Fibroblast of peridontal ligament (primary cell): ENCODE results near the gene NPRL2.

Experiments
- DNase-seq: peaks from one replicate; pipeline ENCODE4 v3.0.0-alpha.2; 2010; ENCODE audit errors: extremely low read depth

Gene NPRL2

DNA sequence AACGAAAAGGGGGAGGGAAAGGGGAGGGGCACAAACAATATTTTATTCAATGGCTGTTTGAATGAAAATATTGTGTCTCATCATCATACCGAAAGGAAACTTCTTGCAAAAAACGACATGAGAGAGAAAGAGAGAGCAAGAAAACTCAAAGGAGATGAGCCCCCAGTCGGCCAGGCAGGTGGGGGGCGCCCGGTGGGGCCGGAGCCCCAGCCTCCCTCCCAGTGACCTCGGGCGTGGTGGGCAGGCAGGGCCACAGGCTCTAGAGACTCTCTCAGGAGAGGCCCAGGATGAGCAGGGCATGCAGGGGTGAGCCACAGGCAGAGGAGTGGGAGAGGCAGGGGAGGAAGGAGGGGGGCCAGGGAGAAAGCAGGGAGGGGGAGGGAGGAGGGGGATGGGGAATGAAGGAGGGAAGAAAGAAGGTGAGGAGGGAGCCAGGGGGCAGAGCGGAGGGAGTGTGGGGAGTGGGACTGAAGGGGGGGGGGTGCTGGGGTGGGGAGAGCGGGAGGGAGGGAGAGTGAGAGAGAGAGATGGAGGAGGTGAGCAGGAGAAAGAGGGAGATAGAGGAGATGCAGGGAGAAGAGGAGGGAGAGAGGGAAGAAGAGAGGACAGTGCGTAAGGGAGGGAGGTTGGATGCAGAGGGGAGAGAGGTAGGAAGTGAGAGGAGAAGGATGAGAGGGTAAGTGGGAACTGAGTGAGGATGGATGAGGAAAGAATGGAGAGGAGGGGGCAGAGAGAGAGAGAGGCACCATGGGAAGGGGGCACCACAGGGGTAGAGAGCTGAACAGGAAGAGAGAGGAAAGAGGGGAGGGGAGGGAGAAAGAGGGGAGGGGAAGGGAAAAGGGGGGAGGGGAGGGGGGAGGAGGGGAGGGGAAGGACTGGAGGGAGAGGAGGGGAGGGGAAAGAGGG, 22.8 kb upstream of the NPRL2 start:
- DNase-seq, result no peak

DNA sequence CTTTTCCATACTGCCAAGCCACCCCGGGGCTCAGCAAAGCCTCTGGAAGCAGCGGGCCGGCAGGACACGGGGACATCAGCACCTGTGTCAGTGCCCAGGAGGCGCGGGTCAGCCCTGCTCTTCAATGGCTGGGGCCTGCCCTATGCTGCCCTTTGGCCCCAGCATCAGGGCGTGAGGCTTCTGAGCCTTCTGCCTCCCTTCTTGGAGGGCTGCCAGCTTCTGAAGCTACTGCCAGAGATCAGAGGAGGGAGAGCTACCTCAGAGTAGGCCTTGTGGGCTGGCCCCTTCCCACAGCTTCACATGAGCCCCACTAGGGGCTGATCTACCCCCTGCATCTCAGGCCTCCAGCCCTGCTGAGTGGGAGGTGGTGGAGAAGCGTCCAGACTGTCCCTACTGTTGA, 21.8 kb upstream of the NPRL2 start:
- no peak for DNase-seq

GRCh38 chr3:50371133-50371685, 20.6 kb upstream of the NPRL2 start:
- peak; percentile 12 for DNase-seq

GRCh38 chr3:50370594-50370993, 20.0 kb upstream of the NPRL2 start:
- DNase-seq, result peak; percentile 39

- DNase-seq, result no peak
Measured at GRCh38 chr3:50369012-50369670, 18.6 kb upstream of the NPRL2 start.

- DNase-seq, result no peak
Measured at GRCh38 chr3:50365842-50366220, 15.3 kb upstream of the NPRL2 start.

DNA sequence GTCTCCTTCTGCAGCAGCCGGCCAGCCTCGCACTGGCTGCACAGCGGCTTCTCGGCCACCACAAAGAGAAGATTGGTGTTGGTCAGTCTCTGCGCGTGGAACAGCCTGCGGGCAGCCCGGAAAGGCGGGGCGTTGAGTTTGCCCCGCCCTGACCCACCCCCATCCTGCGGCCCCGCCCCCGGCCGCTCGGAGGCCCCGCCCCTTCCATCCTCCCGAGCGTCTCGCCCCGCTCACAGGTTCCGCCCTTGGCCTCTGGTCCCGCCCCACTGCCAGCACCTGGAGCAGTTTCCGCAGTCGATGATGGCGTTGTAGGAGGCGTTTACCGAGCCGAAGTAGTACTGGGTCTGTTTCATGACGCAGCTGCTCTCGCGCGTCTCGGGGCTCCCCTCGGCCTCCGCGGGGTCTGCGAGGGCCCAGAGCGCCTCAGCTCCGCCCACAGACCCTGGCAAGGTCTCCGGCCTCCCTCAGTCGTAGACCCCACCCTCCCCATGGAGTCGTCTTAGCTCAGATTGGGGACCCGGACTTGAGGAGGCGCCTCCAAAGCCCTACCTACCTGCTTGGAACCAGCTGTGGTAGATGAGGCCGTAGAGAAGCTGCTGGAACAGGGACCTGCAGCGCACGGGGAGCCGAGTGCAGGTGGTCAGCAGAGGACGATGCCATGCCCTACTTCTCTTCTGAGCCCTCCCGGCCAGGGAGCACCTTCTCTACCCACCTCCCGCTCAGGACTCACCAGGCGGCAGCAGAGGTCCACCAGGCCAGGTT, 14.7 kb upstream of the NPRL2 start:
- peak; percentile 37 for DNase-seq

DNA sequence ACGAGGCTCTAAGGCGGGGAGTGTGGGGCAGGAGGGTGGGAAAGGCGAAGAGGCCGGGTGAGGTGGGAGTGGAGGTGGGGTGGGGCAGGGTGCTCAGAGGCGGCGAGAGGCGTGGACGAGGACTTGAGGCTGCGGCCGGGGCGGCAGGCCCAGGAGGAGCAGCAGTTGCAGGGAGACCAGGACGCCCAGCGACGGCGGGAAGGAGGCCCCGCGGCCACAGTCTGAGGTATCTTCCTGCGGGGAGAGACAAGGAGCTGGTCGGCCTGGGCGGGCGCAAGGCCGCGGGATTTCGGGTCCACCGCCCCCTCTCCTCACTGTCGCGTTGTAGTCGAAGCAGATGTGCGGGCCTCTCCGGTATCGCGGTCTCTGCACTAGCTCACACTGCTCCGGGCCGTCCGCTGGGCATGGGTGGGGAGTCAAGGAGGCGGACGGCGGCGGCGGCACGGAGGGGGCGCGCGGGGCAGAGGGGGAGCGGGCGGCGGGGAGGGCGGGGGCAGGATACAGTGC, 14.1 kb upstream of the NPRL2 start:
- peak; percentile 10 for DNase-seq

DNA sequence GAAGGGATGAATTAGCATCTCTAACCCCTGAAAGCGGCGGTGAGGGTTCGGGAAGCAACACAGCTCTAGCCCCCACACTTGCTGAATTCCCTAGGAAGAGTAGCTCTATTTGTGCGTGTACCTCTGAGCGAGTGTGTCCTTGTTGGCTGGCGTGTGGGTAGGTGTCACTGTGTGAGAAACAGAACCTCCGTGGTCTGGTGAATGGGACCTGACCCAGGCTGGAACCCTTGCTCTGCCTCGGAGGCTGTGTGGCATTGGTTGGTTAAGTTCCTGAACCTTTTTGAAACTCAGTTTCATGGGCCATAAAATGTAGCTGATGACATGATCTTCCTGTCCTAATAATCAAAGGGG, 9.2 kb upstream of the NPRL2 start:
- no peak for DNase-seq

DNA sequence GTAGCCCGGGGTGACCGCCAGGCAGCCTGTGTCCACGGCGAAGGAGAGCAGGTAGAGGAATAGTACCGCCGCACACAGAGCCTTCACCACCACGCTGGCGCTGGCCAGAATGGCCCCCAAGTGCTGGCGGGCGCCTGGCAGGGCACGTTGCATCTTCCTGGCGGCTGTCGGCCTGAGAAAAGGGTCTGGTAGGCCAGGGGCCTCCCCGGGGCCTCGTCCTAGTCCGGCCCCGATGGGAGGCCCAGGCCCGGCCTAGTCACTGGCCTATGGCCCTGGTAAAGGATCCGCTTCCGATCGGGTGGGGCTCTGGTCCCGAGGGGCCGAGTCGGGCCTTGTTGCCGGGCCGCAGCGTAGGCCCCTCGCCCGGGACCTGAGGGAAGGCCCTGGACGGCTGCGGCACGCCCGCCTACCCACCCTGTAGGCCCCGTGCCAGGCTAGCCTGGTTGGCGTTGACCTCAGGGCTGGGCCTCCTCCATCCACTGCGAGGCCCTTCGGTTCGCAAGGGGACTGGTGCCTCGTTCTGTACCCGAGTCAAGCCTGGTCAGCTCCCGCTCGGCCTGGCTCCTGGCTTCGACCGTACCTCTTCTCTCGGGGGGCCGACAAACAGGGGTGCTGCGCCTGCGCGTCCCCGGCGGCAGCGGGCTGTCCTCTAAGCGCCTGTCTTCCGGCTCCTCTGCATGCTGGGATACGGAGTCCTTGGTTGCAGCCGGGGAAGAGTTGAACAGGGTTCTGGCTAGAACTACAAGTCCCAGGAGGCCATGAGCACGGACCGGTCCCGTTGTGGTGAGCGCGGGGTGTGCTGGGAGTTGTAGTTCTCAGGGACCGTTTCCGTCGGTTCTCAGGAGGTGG, 8.6 kb upstream of the NPRL2 start, which contains the start of gene TMEM115:
TMEM115 (minus strand) TSS at position 611 of the 849 bp plus-strand sequence; CDS start at position 153, 458 bp downstream.
- DNase-seq, result peak; percentile 99

DNA sequence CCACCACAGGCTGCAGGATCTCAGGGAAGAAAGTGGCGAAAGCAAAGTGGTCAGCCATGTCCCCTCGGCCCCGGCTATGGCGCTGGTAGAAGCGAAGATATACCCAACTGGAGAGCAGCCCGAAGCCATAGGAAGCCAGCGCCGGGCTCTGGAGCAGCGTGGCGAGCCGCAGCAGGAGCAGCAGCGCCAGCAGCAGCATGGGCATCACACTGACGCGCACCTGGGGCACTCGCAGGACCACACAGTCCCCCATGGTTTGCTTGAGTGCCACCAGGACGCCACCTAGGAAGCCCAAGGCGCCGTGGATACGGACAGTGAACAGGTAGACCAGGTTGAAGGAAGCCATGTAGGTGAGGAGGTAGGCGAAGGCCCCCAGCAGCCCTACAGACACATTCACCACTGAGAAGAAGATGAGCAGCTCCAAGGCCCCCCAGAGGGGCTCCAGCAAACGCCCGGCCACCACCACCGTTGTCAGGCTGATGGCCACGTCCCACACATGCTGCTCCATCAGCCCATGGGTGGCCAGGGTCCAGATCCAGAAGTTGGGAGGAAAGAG, 7.9 kb upstream of the NPRL2 start:
- DNase-seq, result no peak

GRCh38 chr3:50357481-50357880, 6.9 kb upstream of the NPRL2 start:
- no peak for DNase-seq

DNA sequence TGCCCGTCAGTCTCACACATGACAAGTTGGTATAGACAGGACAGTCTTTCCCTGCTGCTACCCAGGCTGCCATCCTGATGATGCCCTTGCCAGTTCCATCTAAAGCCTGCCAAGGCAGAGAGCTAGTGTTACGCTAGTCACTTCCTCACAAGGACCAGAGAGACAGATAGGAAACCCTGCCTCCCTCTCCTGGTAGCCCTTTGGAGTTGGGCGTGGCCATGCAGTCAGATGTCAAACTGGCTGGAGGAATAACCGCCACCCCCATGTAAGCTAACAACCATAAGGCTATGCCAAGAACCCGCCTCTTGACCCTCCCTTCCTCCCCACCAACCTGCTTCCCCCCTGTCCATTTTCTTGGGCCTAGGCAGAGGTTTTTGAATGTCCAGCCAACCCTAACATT, 6.0 kb upstream of the NPRL2 start:
- DNase-seq, result no peak

DNA sequence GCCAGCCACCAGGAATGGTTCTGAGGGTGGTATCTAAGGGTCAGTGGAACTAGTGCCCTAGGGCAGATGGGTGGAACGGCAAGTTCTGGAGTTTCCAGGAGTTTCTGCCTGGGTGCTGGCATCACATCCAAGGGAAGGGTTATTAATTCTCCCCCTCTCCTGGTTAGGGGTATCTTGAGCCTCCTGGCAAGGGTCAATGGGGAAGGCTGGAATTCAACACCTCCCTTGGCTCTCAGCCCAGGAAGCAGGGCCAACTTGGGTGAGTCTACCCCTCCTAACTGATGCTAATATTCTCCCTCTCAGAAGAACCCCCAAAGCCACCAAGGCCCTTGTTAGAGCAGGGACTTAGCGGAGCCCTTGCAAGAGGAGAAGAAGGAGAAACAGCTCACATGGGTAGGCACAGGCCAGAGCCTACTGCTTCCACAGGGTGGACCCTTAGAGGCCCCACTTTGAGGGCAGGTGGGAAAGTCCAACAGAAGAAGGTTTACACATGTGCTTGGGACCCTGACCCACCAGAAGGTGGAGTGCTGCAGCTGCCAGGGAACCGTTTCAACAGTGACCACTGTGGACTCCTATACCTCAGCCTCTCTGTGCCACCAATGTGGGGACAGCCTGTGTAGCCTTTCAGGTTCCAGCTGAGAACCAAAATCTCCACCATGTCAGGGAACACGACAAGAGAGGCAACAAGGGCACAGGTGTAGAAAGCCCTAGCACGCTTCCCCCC, 5.4 kb upstream of the NPRL2 start:
- DNase-seq, result no peak

- no peak for DNase-seq
Measured at GRCh38 chr3:50354850-50355249, 4.3 kb upstream of the NPRL2 start.

DNA sequence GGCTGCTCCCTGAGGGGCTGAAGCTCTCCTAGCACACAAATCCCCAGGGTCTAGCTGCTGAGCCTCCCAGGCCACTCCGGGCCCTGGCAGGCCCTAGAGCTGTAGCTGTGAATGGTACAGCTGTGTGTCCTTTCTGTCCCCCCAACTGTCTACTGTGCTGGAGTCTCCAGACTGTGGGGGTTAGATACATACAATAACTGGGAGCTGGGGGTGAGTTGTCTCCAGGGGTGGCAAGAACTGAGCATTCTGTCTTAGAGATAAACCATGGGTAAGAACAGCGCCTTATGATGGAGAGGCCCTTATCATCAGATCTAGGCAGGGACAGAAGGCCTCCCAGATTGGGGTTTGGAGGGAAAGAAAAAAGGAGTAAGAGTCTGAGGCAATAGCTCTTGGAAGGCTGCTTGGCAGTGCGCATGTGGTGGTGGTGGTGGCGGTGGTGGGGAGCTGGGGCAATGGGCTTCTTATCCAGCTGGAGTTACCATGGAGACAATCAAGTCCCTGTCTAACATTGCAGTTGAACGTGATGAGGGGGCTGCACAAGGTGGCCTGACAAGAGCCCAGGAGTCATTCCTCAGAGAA, 3.7 kb upstream of the NPRL2 start:
- DNase-seq, result no peak

DNA sequence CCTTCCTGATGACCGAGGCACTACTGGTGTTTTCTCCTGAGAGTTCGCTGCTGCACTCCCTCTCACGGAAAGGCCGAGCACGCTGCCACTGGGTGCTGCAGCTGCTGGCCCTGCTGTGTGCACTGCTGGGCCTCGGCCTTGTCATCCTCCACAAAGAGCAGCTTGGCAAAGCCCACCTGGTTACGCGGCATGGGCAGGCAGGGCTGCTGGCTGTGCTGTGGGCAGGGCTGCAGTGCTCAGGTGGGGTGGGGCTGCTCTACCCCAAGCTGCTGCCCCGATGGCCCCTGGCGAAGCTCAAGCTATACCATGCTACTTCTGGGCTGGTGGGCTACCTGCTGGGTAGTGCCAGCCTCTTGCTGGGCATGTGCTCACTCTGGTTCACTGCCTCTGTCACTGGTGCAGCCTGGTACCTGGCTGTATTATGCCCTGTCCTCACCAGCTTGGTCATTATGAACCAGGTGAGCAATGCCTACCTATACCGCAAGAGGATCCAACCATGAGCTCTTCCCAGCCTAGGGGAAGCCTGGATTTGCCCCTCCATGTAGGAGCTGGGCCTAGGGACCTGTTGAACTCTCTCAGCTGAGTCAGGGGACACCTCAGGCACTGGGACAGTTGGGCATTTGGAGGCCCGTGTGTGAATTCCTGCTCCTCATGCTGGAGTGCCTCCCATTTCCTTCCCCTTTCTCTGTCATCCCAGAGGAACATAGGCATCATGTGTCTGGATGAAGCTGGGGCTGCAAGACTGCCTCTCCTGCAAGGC, 2.9 kb upstream of the NPRL2 start:
- DNase-seq, result no peak

GRCh38 chr3:50352781-50353180, 2.2 kb upstream of the NPRL2 start:
- DNase-seq, result peak; percentile 23

DNA sequence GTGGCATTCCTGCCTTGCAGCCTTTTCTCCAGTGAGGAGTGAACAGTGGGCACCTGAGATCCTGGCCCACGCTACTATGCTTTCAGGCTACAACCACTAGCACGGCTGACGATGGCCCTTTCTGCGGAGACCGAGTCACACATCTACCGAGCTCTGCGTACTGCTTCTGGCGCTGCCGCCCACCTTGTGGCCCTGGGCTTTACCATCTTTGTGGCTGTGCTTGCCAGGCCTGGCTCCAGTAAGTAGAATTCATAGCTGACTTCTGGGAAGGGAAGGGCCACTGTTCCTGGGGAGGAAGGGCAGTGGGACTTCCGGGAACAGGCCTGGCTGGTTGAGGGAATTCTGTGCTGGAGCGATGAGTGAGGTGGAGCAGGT, 735 bp upstream of the NPRL2 start:
- no peak for DNase-seq
